Parathyroid adenoma (tissue), 2 donors: ENCODE data around the gene KLF3.

Source experiments
- H2AFZ ChIP-seq: fragments of 300-600 bp; sonication (generic); one replicate; pipeline ENCODE4 v1.7.0; 2017; ENCODE audit warnings: antibody characterized with exemption, mild to moderate bottlenecking
- H3K27ac ChIP-seq: fragments of 300-600 bp; sonication (generic); one replicate; pipeline ENCODE4 v1.7.0; 2017
- H3K27me3 ChIP-seq: fragments of 300-600 bp; sonication (generic); one replicate; pipeline ENCODE4 v1.7.0; 2017; ENCODE audit warnings: low read length; ENCODE audit not compliant: control insufficient read depth, insufficient read depth
- H3K36me3 ChIP-seq: fragments of 300-600 bp; sonication (generic); one replicate; pipeline ENCODE4 v1.7.0; 2017; ENCODE audit warnings: low read length; ENCODE audit not compliant: control insufficient read depth, insufficient read depth
- H3K4me1 ChIP-seq: fragments of 300-600 bp; sonication (generic); one replicate; pipeline ENCODE4 v1.7.0; 2017; ENCODE audit warnings: control low read depth
- H3K4me2 ChIP-seq: fragments of 300-600 bp; sonication (generic); one replicate; pipeline ENCODE4 v1.7.0; 2017; ENCODE audit warnings: low read length
- H3K4me3 ChIP-seq: fragments of 300-600 bp; sonication (generic); one replicate; pipeline ENCODE4 v1.7.0; 2017; ENCODE audit warnings: low read depth, low read length
- H3K79me2 ChIP-seq: fragments of 300-600 bp; sonication (generic); one replicate; pipeline ENCODE4 v1.7.0; 2017; ENCODE audit warnings: control low read depth
- H3K9ac ChIP-seq: fragments of 300-600 bp; sonication (generic); one replicate; pipeline ENCODE4 v1.7.0; 2017; ENCODE audit warnings: mild to moderate bottlenecking
- H3K9me3 ChIP-seq: fragments of 300-600 bp; sonication (generic); one replicate; pipeline ENCODE4 v1.7.0; 2017; ENCODE audit warnings: low read length; ENCODE audit not compliant: control insufficient read depth
- CTCF ChIP-seq: fragments of 300-600 bp; sonication (generic); IDR thresholded peaks from one replicate; pipeline ENCODE4 v1.7.0; 2017; ENCODE audit warnings: antibody characterized with exemption, mild to moderate bottlenecking
- donor health status: primary hyperparathyroidism.

The KLF3 gene

GRCh38 chr4:38715050-38715449, 51.1 kb downstream of the KLF3 start:
- H3K27me3 ChIP-seq, result no peaks in the 10 kb centered on the region
- no peak for TF ChIP-seq CTCF
- no peaks in the 10 kb centered on the region for H3K79me2 ChIP-seq
- H3K4me3 ChIP-seq, result no peak overlapping the region
- no peaks in the 10 kb centered on the region for H3K9me3 ChIP-seq
- no peak overlapping the region for H2AFZ ChIP-seq
- H3K9ac ChIP-seq, result no peak overlapping the region
- no peaks in the 10 kb centered on the region for H3K4me1 ChIP-seq
- H3K4me2 ChIP-seq, result no peak overlapping the region
- no peak overlapping the region for H3K27ac ChIP-seq
- no peaks in the 10 kb centered on the region for H3K36me3 ChIP-seq

DNA sequence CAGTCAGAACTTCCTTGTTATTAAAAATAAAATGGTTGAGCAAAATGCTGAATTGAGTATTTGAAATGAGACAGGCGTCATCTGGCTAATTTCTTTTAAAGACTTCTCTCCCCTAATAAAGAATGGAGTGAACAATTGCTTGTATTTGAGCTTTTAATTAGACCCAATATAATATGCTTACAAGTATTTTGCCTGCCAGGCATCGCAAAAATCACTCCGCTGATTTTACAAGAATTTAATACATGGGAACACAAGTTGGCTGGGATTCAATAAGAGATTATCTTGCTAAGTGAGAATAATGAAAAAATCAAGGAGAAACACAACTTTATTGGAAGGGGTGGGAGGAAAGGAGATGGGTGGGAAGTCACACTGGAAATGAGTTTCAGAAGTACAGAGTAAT, 52.3 kb downstream of the KLF3 start:
- H3K4me1 ChIP-seq, result no peaks in the 10 kb centered on the region
- H2AFZ ChIP-seq, result no peak overlapping the region
- TF ChIP-seq CTCF, result no peak
- no peak overlapping the region for H3K4me2 ChIP-seq
- no peak overlapping the region for H3K4me3 ChIP-seq
- no peaks in the 10 kb centered on the region for H3K27me3 ChIP-seq
- no peaks in the 10 kb centered on the region for H3K9me3 ChIP-seq
- no peak overlapping the region for H3K9ac ChIP-seq
- no peaks in the 10 kb centered on the region for H3K79me2 ChIP-seq
- no peaks in the 10 kb centered on the region for H3K36me3 ChIP-seq
- H3K27ac ChIP-seq, result no peak overlapping the region

DNA sequence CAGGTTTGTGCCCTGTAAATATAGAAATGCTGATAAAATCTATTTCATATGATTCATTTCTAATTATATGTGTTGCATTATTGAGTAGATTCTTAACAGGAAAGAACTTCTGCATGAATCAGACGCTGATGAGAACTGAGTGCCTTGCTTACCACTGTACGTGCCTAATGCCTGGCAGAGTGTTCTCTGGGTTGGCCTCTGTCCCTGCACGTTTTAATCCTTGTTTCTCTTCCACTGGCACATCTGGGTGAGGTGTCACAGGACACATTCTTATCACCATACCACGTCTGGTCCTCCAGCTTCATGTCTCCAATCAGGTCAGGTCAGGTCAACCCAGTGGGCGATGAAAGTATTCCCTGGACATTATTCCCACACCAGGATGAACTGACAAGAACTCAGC, 53.6 kb downstream of the KLF3 start:
- TF ChIP-seq CTCF, result no peak
- Histone ChIP-seq H3K4me3 (no peak overlapping the region), H3K27ac (no peak overlapping the region), H3K4me2 (no peak overlapping the region), H3K27me3 (no peaks in the 10 kb centered on the region), H3K9me3 (no peaks in the 10 kb centered on the region), H3K4me1 (no peaks in the 10 kb centered on the region), H3K79me2 (no peaks in the 10 kb centered on the region), H2AFZ (no peak overlapping the region), H3K36me3 (no peaks in the 10 kb centered on the region), H3K9ac (no peak overlapping the region)

DNA sequence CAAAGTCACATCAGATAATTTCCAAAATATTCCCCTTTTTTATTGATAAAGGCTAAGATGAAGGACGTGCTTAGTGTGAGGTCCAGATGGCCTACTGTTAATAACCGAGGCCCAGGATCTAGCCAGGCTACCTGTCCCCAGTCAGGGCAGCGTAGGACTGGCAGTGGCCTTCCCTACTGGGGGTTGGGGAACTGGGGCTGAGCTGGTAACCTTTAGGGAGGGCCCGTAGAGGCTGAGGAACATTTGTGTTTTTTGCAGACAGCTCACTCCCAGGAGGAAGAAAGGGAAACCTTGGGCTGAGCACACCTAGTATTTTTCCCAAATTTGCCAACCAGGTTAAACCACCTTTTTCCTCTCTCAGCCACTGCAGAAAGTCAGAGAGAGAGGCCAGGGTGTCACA, 59.1 kb downstream of the KLF3 start:
- H3K4me3 ChIP-seq, result no peak overlapping the region
- no peaks in the 10 kb centered on the region for H3K27me3 ChIP-seq
- no peak overlapping the region for H3K4me2 ChIP-seq
- no peak overlapping the region for H3K9ac ChIP-seq
- H3K79me2 ChIP-seq, result no peaks in the 10 kb centered on the region
- H2AFZ ChIP-seq, result no peak overlapping the region
- H3K4me1 ChIP-seq, result no peaks in the 10 kb centered on the region
- no peaks in the 10 kb centered on the region for H3K9me3 ChIP-seq
- H3K27ac ChIP-seq, result no peak overlapping the region
- no peak for TF ChIP-seq CTCF
- no peaks in the 10 kb centered on the region for H3K36me3 ChIP-seq

- no peaks in the 10 kb centered on the region for H3K36me3 ChIP-seq
- no peak overlapping the region for H2AFZ ChIP-seq
- H3K4me3 ChIP-seq, result no peak overlapping the region
- no peak for TF ChIP-seq CTCF
- no peaks in the 10 kb centered on the region for H3K4me1 ChIP-seq
- no peaks in the 10 kb centered on the region for H3K27me3 ChIP-seq
- H3K4me2 ChIP-seq, result no peak overlapping the region
- no peaks in the 10 kb centered on the region for H3K9me3 ChIP-seq
- H3K27ac ChIP-seq, result no peak overlapping the region
- no peaks in the 10 kb centered on the region for H3K79me2 ChIP-seq
- H3K9ac ChIP-seq, result no peak overlapping the region
Measured at GRCh38 chr4:38723726-38724474, 59.9 kb downstream of the KLF3 start.
